Prostate gland (tissue), 2 donors: ENCODE results near the gene SH2B3.

Source experiments
- CTCF ChIP-seq, 4 experiments: fragments of 200-600 bp in 2 of 4; fragments of 450-650 bp in 2 of 4; sonication (generic) in 2 of 4; IDR thresholded peaks; 1 replicate in 3 of 4; 2 replicates in 1 of 4; pipeline ENCODE4 v1.5.1; 2016 to 2019; ENCODE audit warnings: antibody characterized with exemption in 4 of 4, mild to moderate bottlenecking in 2 of 4, moderate library complexity in 2 of 4
- POLR2A ChIP-seq: fragments of 450-650 bp; IDR thresholded peaks from one replicate; pipeline ENCODE4 v1.6.1; 2016; ENCODE audit warnings: antibody characterized with exemption, mild to moderate bottlenecking
- POLR2AphosphoS5 ChIP-seq: sonication (generic); formaldehyde crosslinking; IDR thresholded peaks from one replicate; pipeline ENCODE4 v1.6.1; 2017; ENCODE audit warnings: antibody characterized with exemption

DNA sequence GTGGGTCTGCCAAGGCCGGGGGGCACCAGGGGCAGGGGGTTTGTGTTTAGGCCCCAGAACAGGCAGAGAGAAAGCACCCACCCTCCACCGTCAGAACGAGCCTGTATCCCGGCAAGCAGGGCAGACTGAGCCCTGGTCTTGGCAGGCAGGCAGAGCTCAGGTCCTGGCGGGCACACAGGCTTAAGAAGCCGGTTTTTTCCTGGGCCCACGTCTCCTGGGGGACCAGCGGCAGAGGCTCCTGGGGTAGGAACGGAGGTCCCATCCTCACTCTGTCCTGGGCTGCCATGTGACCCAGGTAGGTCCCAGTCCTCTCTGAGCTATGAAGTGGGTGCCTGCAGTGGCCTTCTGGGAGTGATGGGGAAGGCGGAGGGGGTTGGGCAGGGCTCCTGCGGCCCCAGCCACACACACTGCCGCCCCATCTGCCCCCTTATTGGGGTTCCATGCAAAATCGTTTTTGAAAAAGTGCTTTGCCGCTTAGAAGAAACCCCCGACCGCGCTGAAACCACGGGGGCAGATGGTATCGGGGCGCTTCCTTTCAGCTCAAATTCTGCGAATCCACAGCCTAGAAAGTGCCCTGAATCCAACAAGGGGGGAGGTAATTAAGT lies 24.2 kb downstream of the SH2B3 start:
- TF ChIP-seq POLR2A (no peak), CTCF (IDR thresholded peaks at IDR 0.05) (no peak), POLR2AphosphoS5 (no peak)
